MCF 10A (cell line): ENCODE data around the gene GAPDHS. TPM values are rescaled to one million over a fixed set of nuclear protein-coding genes. Genes with fewer than 3 reads are reported as not detected.

ENCODE experiments used
- BruUV-seq: library from RNA; stranded (reverse); fragments of 400-500 nt; replicated peaks from 2 replicates; lab custom pipeline; 2021; lab: Mats Ljungman, UMichigan
- CTCF ChIA-PET: fragments of 300-600 bp; sonication (Branson Sonifier 250); formaldehyde crosslinking; extraction: SDS; loops from one replicate; lab custom pipeline; 2021; ENCODE audit warnings: antibody characterized with exemption, inconsistent platforms; lab: Yijun Ruan, JAX
- POLR2A ChIA-PET: fragments of 300-600, 350-650 bp; sonication (Branson Sonifier 250); formaldehyde crosslinking; extraction: SDS; loops from one replicate; lab custom pipeline; 2020; ENCODE audit warnings: antibody characterized with exemption, inconsistent platforms; lab: Yijun Ruan, JAX
- DNase-seq: peaks from one replicate; pipeline ENCODE4 v3.0.0-alpha.2; 2018; ENCODE audit not compliant: unreplicated experiment
- H3K27ac Mint-ChIP-seq: one replicate; pipeline ENCODE4 v1.8.0; 2022; ENCODE audit warnings: mild to moderate bottlenecking, low read depth, mixed read lengths; ENCODE audit not compliant: unreplicated experiment
- H3K27me3 Mint-ChIP-seq: one replicate; pipeline ENCODE4 v1.8.0; 2022; ENCODE audit warnings: mixed read lengths; ENCODE audit not compliant: insufficient read depth, unreplicated experiment
- H3K36me3 Mint-ChIP-seq: one replicate; pipeline ENCODE4 v1.8.0; 2022; ENCODE audit warnings: mild to moderate bottlenecking, moderate library complexity, mixed read lengths; ENCODE audit not compliant: insufficient read depth, unreplicated experiment
- H3K4me1 Mint-ChIP-seq: one replicate; pipeline ENCODE4 v1.8.0; 2022; ENCODE audit warnings: mixed read lengths; ENCODE audit not compliant: insufficient read depth, unreplicated experiment
- H3K4me3 Mint-ChIP-seq: one replicate; pipeline ENCODE4 v1.8.0; 2022; ENCODE audit warnings: mild to moderate bottlenecking, moderate library complexity, mixed read lengths; ENCODE audit not compliant: unreplicated experiment
- H3K9me3 Mint-ChIP-seq: one replicate; pipeline ENCODE4 v1.8.0; 2022; ENCODE audit warnings: mixed read lengths; ENCODE audit not compliant: unreplicated experiment
- CTCF ChIP-seq: fragments of 200-600 bp; IDR thresholded peaks from one replicate; pipeline ENCODE4 v1.8.0; 2022; ENCODE audit warnings: antibody characterized with exemption, mild to moderate bottlenecking; ENCODE audit not compliant: unreplicated experiment
- intact Hi-C: fragments of 100-400 bp; cut with micrococcal nuclease; formaldehyde crosslinking; loops from 2 replicates; pipeline ENCODE4 v1.14.1; 2022
- total RNA-seq: library from RNA; stranded (reverse); gene quantifications from 2 replicates; pipeline ENCODE4 v1.2.3, GENCODE V29; 2022

GAPDHS gene
- total RNA-seq, 1 experiment from 2014 or later, result not detected

- no TSS peak for BruUV-seq
- DNase-seq, result no peak
- Mint-ChIP-seq H3K4me3 (no peak overlapping the region), H3K27ac (no peak overlapping the region), H3K9me3 (no peaks in the 10 kb centered on the region), H3K4me1 (peaks cover 17% of the 10 kb centered on the region), H3K36me3 (peaks cover 1% of the 10 kb centered on the region), H3K27me3 (peaks cover 24% of the 10 kb centered on the region)
- CTCF ChIA-PET, result interaction anchor here (0.9 to 1.3 kb wide), 6 partner anchors 11 to 54 kb away, joined by 3 to 5 read pairs (median 4); no protein-coding TSS in a partner anchor
- intact Hi-C loops, result no loop called here
- POLR2A ChIA-PET, result interaction anchor here (0.6 to 1.0 kb wide), 2 partner anchors 13 to 84 kb away, joined by 4 to 5 read pairs; no protein-coding TSS in a partner anchor
- no peak for TF ChIP-seq CTCF
Observed at GRCh38 chr19:35531291-35531690, 2.0 kb upstream of the GAPDHS start.

- ChIA-PET POLR2A (no interaction called here), CTCF (no interaction called here)
- Mint-ChIP-seq H3K36me3 (no peaks in the 10 kb centered on the region), H3K9me3 (no peaks in the 10 kb centered on the region), H3K4me1 (peaks cover 1% of the 10 kb centered on the region), H3K27ac (no peak overlapping the region), H3K27me3 (peaks cover 24% of the 10 kb centered on the region), H3K4me3 (no peak overlapping the region)
- intact Hi-C loops, result no loop called here
- no peak for TF ChIP-seq CTCF
- no TSS peak for BruUV-seq
- no peak for DNase-seq
Observed at GRCh38 chr19:35533822-35534392, 651 bp downstream of the GAPDHS start.

DNA sequence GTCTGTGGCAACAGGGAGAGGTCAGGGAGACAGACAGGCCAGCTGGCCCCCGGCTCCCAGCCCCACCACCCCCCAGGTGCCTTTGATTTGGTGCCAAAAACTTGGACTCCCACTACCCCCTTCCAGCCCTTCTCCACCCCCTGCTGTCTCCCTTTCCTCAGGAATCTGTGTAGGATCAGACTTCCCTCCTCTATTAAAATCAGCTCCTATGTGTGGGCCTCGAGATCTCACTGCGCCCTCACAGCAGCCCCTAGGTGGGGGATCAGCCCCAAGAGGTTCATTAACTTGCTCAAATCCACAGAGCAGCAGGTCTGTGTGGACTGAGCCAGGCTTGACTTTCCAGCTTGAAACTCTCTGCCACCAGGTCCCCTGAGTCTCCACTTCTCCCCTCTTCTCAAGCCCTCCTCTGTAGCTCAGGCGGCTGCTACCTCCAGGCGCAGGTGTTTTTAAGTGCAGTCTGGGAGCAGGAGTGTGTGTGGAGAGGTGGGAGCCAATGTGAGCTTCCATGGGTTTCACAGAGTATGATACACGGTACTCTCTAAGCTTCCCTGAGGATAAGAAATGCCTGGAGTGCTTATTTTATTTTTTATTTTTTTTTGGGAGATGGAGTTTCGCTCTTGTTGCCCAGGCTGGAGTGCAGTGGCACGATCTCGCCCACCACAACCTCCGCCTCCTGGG lies 1.7 kb downstream of the GAPDHS start:
- intact Hi-C loops, result no loop called here
- H3K4me1 Mint-ChIP-seq, result no peaks in the 10 kb centered on the region
- no peak overlapping the region for H3K27ac Mint-ChIP-seq
- POLR2A ChIA-PET, result interaction anchor here (0.7 kb wide), 1 partner anchor 270 kb away, joined by 3 read pairs; no protein-coding TSS in a partner anchor
- DNase-seq, result no peak
- no peaks in the 10 kb centered on the region for H3K36me3 Mint-ChIP-seq
- H3K4me3 Mint-ChIP-seq, result no peak overlapping the region
- H3K9me3 Mint-ChIP-seq, result no peaks in the 10 kb centered on the region
- H3K27me3 Mint-ChIP-seq, result peaks cover 24% of the 10 kb centered on the region
- CTCF ChIA-PET, result interaction anchor here (0.6 to 1.5 kb wide), 3 partner anchors 14 to 44 kb away, joined by 3 to 5 read pairs (median 4); no protein-coding TSS in a partner anchor
- no TSS peak for BruUV-seq
- TF ChIP-seq CTCF, result no peak

DNA sequence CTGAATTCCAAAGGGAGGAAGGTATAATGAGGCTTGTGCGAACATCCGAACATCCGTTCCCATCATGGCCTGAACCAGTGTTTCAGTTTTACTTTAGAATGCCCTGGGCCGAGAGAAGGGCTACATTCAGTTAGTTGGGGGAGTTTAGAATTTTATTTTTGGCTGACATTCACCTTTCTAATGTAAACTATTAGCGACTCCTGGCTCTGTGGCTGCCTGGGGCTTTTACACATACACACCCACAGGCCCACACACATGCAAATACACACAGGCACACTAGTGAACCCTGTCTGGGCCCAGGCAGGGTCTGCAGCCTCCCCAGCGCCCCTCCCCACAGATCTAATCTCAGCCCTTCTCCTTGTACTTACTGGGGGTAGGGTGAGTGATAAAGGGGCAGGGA lies 6.1 kb downstream of the GAPDHS start:
- Mint-ChIP-seq H3K9me3 (no peaks in the 10 kb centered on the region), H3K27me3 (no peaks in the 10 kb centered on the region), H3K4me1 (peaks cover 5% of the 10 kb centered on the region), H3K4me3 (no peak overlapping the region), H3K36me3 (peaks cover 9% of the 10 kb centered on the region), H3K27ac (no peak overlapping the region)
- intact Hi-C loops, result no loop called here
- DNase-seq, result no peak
- ChIA-PET CTCF (no interaction called here), POLR2A (no interaction called here)
- no peak for TF ChIP-seq CTCF
- no TSS peak for BruUV-seq
